HG03354 (cell line): Measurements from ENCODE around the gene CHSY3.

Source experiments
- ATAC-seq: cut with Tn5 transposase; IDR thresholded peaks from one replicate; pipeline ENCODE4 v1.9.1; 2021; ENCODE audit warnings: mild to moderate bottlenecking; ENCODE audit not compliant: unreplicated experiment, poor library complexity, severe bottlenecking

Gene CHSY3

DNA sequence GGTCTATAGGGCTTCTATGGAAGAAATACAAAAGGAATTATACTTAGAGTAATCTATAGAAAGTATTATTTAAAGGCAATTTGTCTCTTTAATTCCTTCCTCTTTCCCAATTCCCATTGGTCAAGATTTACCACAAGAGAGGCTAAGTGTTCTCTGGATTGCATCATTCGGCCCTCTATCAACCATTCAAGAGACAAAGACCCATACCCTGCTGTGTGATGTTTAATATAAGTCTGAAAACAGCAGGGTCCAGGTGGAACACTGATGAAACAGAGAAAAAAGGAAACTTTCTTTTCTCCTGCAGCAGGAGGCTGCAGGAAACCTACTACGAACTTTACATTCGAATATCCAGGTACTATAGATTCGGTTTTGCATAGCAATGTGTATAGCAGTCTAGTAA is 323.4 kb downstream of the CHSY3 start:
- ATAC-seq, result no peak

DNA sequence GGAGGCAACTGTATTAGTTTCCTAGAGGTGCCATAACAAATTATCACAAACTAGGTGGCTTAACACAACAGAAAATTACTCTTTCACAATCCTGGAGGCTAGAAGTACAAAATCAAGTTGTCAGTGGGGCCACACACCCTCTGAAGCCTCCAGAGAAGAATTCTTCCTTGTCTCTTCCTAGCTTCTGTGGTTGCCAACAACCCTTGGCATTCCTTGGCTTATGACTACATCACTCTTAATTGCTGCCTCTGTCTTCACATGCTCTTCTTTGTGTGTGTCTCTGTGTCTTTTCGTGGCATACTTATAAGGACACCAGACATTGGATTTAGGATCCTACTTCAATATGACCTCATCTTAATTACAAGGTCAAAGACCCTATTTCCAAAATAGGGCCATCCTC is 327.5 kb downstream of the CHSY3 start:
- ATAC-seq, result no peak

GRCh38 chr5:130234816-130235215 is 330.6 kb downstream of the CHSY3 start:
- ATAC-seq, result no peak
